Measurements from ENCODE around the gene GHITM.
"Not testable (repeated sequence)": the region's sequence is repeated elsewhere in the genome, so short reads cannot be mapped to it uniquely, and the experiment has no call there.

Gene GHITM

DNA sequence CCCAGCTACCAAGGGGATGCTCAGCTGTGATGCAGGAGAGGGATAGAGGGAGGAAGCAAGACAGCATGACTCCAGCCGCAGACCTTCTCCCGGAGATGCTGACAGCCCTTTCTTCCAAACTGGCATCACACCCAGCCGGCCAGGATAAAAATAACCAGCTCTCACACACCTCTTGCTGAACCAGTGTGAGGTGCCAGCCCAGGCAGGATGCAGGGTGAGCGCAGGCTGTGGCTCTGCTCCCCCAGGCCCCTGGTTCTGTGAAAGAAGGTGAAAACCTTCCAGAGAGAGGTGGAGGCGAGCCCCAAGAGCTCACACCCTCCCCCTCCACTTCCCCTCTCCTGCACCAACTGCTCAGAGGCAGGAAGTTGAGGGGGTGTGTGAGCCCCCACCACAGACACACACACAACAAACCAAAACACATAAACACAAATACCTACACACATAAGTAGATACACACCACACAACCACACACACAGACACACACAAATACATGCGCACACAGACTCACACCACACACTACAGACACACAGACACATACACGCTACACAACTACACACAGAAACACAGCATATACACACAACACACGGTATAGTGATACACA lies 38.3 kb downstream of the GHITM start:
- no peak for DNase-seq

DNA sequence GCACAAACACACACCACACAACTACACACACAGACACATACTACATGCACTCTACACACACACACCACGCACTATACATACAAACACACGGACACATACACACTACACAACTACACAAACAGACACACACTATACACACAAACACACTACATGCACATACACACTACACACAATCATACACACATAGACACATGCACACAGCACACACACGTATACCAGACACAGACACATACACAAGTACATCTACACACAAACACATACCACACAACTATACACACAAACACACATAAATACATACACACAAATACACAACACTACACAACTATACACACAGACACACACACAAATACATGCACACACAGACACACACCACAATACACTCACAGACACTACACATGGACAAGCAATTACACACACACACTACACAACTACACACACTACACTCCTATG lies 38.9 kb downstream of the GHITM start:
- DNase-seq: no peak

GRCh38 chr10:84179059-84179710 lies 39.9 kb downstream of the GHITM start:
- DNase-seq: peak; percentile 8

GRCh38 chr10:84180386-84180785 lies 41.1 kb downstream of the GHITM start:
- not testable (repeated sequence) for DNase-seq

- no peak for DNase-seq
Measured at GRCh38 chr10:84181631-84182030, 42.3 kb downstream of the GHITM start.

GRCh38 chr10:84184517-84184916 lies 45.2 kb downstream of the GHITM start:
- DNase-seq: no peak

DNA sequence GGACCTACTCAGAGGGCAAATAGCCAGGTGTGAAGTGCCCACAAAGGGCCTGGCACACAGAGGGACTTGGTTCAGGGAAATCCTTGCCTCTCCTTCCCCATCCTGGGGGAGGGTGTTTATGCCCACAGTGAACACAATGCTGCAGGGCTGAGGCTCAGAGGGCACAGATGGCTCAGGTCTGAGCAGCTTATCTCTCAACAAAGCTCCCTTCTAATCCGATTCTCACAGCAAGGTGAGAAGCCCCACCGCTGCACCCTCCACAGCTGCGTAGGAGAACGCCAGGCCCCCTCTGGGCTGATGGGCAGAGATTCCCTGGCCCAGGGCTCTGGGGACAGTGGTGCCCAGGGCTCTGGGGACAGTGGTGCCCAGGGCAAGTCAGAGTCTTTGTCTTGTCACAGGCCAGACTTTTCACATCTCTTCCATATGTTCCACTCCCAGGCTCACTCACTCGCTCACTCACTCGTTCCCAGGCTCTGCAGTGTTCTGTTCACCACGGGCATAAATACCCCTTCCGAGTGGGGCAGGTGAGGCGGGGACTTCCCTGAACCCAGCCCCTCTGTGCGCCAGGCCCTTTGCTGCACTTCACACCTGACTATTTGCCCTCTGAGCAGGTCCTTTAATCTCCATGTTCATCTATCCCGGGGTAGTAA lies 46.3 kb downstream of the GHITM start:
- no peak for DNase-seq

DNA sequence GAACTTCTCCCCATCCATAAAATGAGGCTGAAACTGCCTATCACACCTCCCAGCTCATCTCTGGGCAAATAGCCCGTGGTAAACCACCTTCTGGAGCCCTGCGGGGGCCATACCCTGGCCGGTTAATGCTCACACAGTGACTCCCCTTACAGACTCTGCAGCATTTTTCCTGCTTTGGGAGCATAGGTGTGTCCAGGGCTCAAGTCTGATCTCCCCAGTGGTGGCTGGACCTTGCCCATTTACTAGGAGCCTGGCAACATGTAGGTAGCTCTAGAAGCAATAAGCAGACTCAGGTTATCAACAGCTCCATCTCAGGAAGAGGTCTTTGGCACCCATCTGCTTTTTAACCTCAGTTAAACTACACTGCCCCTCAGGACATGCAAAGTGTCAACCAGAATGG lies 49.5 kb downstream of the GHITM start:
- no peak for DNase-seq

DNA sequence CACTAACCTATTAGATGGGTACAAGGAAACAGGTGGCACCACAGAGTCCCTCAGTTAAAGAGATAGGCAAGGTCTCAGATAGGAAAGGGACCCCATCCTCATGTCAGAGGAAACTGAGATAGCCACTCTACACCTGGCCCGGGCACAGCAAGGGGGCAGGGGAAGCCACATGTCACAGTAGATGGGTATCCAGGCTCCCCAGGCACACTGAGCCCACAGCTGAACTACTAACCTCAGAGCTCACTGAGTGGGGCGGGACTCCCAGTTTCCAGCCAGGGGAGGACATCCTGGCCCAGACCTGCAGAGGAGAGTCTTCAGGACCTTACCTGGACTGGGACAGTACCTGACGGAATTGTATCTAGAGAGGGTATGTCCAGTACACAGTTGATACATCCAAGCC lies 51.3 kb downstream of the GHITM start:
- DNase-seq: no peak

DNA sequence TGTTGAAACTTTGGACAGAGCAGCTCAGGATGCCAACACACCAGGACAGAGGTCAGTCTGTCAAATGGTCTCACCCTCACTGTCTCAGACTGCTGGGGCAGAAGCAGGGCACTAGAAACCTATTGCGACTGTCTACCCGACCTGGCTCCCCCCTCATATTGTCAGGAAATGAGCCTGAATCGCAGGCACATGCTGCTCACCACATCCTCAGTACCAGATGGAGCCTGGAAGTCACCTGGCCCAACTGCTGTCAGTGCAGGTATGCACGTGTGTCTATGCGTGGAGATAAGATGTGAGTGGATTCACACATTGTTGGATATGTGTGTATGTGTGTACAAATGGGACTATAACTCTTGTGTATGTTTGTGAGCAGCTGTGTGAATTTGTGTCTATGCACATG lies 51.8 kb downstream of the GHITM start:
- no peak for DNase-seq

DNA sequence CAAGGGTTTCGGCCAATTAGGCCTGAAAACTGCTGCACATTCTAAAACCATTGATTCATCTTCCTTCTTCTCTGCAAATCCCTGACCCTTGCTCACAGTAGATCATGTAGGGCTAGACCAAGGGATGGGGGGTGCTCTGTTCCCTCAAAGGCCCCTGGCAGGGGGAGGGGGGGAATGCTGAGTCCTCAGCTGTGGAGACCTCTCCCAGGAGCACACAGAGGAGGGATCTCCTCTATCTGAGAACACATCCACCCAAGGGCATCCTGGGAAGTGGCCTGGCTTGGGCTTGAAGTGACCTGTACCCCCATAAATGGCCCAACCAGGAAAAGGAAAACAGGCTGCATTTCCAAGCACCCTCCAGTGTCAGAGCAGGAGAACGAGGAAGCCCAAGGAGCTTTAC lies 54.0 kb downstream of the GHITM start:
- DNase-seq: no peak

DNA sequence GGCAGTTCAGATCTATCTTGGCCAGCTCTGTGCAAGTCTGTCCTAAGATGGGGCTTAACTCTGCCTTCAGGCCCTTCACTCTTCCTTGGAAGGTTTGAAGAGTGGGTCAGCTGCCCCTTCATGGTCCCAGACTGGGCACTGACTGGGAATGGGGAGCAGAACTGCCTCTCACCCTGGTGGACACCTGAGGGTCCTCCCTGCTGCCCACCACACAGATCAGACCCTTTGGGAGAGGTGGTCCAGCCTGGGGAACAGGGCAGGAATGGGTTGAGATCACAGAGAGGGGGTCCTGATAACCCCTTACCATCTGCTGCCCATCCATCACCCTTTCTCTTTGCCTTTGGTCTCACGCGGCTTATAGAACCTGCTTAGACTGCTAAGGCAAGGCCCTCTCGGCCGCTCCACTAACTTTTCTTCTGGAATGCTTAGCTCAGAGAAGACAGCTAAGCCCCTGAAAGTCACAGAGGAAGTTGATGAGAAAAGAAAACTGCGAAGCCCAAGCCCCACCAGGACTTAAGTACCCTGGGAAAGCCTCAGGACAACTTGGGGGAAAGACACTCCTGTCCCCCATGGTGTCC lies 54.6 kb downstream of the GHITM start:
- DNase-seq: no peak

DNA sequence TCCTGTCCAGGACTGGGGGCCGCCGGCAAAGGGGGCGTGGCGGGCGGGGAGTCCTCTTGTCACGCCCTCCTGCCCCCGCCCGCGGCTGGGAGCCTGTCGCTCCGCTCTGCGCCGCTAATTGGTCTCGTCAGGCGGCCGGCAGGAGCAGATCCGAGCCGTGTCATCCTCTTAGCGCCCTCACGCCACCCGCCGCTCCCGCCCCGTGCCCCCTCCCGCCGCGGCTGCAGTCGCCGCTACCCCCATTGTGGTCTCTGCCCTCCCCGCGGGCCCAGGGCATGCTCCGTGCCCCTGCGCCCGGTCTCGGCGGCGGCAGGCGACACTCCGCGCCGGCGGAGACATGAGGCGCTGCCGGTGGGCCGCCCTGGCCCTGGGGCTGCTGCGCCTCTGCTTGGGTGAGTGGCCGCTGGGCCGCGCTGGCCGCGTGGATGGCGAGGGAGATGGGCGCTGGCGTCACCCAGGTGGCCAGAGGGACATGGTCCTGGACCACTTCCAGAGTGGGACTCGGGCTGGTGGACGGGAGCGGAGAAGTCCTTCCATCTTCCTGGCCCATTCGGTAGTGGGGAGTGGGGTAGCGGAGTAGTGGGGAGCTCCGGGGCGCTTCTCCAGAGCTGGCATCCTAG lies 55.2 kb downstream of the GHITM start, which contains the start of gene CDHR1:
Gene CDHR1 (plus strand): TSS at position 114 of the 620 bp plus-strand sequence. CDS start 224 bp downstream, at position 338.
- peak; percentile 14 for DNase-seq

DNA sequence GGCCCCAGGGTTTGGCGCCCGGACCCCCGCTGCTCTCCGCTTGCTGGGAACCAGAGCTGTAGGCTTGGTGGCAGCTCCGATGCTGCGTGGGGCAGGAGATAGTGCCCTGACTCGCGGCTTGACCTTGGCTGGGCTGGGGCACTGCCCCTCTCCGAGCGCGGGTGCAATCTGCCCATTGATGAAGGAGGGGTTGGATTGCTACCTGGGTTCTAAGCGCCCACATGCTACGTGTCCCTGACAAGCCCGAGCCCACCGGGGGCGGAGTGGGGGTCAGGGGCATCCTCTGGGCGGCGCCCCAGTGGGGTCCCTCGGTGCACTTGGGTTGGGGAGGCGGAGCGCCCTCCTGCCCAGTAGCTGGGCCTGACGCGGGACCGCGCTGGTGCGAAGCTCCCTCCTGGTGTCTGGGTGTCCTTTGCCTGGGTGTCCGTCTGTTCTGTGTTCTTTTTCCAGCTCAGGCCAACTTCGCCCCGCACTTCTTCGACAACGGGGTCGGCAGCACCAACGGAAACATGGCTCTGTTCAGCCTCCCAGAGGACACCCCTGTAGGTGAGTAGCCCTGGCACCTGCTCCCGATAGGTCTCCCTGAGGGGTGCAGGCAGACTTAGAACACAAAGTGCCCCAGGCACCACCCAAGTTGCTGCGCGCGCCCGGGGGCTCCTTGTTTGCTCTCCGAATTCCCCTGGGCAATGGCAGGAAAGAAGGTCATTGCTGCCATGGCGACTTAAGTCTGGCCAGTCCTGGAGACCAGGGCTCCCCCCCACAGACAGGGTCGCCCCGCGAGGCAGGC lies 55.9 kb downstream of the GHITM start:
- no peak for DNase-seq

DNA sequence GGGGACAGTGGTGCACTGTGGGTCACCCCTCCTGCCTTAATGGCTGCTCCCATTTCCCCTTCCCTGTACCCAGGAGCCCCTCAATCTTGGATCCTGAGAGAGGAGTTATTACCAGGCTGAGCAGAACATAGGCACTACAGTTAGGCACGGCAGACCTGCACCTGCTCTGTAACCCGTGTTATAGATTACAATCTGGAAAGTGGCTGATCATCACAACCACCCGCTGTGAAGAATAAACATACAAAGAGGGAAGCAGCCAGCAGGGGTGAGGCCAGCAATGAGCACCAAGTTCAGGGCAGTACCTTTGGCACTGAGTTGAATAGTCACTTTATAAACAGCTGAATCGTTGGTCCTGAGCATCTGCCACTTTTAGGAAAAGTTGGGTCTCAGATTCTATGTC lies 56.8 kb downstream of the GHITM start:
- peak; percentile 49 for DNase-seq

- no peak for DNase-seq
Measured at GRCh38 chr10:84196941-84197340, 57.6 kb downstream of the GHITM start.

- no peak for DNase-seq
Measured at GRCh38 chr10:84197643-84198042, 58.3 kb downstream of the GHITM start.

- DNase-seq: no peak
Measured at GRCh38 chr10:84198206-84198915, 59.1 kb downstream of the GHITM start.

GRCh38 chr10:84200537-84201243 lies 61.4 kb downstream of the GHITM start:
- DNase-seq: no peak

DNA sequence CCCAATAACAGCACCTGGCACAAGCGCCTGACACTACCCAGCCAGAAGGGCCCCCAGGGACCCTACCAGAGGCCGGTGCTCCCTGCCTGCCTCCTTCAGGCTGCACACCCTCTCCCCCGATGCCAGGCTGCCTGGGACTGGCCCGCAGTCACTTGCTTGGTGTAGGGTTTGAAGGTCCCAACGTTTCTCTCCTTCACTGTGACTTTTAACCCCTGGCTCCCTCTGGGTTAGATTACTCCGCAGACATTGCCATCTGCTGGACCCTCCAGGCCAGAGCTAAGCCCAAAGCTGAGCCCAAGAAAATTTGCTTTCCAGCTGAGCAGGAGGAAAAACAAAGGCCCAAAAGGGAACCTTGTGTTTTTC lies 61.9 kb downstream of the GHITM start:
- no peak for DNase-seq

GRCh38 chr10:84201682-84202081 lies 62.4 kb downstream of the GHITM start:
- DNase-seq: no peak

All from NCI-H748 treated with DMSO at 0.1 percent for 48 hours (cell line).